ENCODE measurements around the gene TYRP1.

GRCh38 chr9:12657998-12658397 lies 35.2 kb upstream of the TYRP1 start:
- TF ChIP-seq GATA2 (IDR thresholded peaks at IDR 0.05; ENCODE audit: low read depth, low read length), result no peak
- TF ChIP-seq GATA3 (IDR thresholded peaks at IDR 0.05; ENCODE audit: low read depth, low read length), result no peak

Data from SH-SY5Y (cell line).